NCI-H2107 treated with DMSO at 0.1 percent for 48 hours (cell line): ENCODE measurements around the gene NCLN.
"Not testable (repeated sequence)": the region's sequence is repeated elsewhere in the genome, so short reads cannot be mapped to it uniquely, and the experiment has no call there.

Experiments
- DNase-seq: peaks from one replicate; lab custom pipeline; 2025; ENCODE audit not compliant: unreplicated experiment; lab: John Stamatoyannopoulos, UW

NCLN gene

DNA sequence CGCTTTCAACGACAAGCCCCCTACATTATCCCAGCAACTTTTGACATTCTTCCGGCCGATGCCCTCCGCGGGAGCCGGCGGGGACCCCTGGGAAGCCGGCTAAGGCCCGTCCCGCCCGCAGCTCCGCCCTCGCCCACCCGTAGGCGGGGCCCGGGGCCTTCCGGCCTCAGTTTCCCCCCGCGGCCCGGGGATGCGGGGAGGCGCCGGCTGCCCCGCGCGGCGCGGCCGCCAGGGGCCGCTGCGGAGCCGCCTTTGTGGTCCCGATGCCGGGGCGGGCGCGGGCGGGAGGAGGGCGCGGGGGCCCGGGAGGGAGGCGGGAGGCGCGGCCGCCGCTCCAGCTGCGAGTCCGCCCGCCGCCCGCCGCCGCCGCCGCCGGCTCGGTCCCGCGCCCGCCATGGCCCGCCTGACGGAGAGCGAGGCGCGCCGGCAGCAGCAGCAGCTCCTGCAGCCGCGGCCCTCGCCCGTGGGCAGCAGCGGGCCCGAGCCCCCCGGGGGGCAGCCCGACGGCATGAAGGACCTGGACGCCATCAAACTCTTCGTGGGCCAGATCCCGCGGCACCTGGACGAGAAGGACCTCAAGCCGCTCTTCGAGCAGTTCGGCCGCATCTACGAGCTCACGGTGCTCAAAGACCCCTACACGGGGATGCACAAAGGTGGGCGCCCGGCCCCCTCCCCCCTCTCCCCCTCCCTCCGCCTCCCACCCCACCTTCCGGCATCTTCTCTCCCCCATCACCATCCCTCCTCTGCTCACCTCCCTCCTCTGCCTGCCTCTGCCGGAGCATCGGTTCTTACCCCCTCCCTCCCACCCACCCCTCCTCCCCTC, 38.8 kb downstream of the NCLN start, which contains the start of gene CELF5:
CELF5 (plus strand) TSS at position 316 of the 823 bp plus-strand sequence; CDS start at position 395, 79 bp downstream.
- DNase-seq = no peak

DNA sequence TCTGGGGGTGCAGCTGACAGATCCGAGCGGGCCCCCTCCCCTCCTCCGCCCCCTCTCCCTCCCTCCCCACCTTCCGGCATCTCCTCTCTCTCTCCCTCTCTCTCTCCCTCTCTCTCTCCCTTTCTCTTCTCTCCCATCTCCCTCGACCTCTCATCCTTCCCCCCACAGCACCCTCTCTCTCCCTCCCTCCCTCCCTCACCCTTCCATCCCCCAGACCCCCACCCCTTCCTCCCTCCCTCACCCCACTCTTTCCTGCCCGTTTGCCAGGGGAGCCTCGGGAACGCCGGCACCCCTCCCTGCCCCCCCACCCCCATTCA, 39.4 kb downstream of the NCLN start:
- DNase-seq = no peak

DNA sequence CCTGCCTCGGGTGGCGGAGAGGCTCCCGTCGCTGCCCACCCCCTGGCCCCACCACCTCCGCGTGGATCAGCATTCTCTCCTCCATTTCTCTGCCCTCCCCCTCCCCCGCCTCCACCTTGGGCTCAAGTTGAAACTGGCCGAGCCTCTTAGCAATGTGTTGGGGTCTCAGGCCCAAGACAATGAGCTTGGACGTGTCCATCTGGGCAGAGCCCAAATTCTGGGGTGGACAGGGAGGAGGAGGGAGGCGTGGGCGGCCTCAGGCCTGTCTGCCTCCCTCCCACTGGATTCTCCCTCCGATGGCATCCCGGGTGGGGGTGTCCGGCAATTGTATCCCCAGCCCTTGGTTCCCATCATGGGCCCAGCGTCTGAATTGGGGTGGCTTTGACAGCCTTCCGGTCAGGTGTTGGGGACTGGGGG, 40.0 kb downstream of the NCLN start:
- DNase-seq = no peak

DNA sequence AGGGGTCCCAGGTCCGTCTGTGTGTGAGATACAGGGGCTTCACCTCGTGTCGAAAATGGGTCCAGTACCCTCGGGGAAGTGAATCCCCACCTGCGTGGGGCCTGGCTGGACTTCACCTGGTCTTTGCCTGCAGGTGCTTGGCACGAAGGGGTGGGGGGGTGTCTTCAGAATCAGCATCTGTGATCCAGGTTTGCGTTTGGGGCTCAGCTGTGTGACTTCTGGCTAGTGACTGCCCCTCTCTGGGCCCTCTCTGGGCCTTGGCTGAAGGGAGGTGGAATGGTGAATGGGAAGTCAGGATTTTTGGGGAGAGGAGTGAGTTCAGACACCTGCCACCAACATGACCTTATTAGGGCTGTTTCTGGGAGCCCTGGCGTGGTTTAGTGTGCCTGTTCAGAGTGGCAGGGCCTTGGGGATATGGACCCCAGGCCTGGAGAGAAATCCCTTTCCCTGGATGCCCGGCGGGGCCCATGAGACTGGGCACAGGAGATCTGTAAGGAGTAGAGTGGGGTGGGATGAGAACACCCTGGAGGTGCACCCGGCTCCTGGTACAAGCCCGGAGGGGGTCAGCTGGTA, 41.4 kb downstream of the NCLN start:
- no peak for DNase-seq

DNA sequence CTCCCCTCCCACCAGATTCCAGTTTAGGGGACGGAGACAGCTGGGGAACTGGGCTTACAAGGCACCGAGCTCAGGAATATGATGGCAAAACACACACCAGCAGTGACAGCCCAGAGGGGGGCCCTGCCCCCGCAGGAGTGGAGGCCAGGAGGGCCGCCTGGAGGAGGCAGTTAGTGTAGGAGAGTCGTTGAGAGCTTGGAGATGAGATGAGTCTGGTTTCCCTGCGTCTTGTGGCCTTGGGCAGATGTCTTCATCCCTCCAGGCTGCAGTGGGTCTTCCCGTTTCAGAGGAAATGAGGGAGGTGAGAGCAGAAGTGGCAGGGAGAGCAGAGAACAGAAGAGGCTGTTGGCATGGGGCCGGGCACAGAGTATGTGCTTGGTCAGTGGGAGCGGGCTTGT, 43.6 kb downstream of the NCLN start:
- DNase-seq = no peak

DNA sequence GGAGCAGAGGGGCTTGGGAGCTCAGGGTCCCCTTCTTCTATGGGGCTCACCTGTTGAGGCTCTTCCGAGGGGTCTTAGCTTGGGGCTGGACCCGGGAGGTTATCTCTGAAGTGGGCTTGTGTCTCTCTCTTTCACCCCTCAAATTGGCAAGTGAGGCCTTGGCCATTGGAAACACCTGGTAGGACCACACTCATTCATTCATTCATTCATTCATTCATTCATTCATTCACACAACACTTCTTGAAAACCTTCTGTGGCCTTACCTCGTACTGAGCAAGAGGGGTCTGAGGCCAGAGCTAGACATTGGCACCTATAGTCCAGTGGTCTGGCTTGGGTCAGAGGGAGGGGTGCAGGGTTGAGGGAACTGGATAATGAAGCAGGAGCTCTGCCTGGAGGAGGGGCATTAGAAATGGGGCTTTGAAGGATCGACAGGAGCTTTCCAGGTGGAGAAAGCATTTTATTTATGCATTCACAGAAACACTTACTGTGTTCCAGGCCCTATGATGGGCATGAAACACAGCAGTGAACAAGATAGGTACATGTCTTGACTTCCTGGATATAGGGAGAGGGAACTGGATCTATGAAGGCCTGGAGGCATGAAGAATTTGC, 44.3 kb downstream of the NCLN start:
- no peak for DNase-seq

DNA sequence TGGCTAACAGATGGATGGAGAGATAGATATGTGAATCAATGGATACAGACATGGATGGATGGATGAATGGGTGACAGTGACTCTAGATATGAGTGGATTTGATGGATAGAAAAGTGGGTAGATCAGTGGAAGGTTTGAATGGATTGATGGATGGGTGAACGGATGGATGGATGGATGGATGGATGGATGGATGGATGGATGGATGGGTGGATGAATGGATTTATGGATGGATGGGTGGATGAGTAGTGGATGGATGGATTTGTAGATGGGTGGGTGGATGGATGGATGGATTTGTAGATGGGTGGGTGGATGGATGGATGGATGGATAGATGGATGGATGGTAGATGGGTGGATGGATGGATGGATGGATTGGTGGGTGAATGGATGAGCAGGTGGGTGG, 45.6 kb downstream of the NCLN start:
- DNase-seq = no peak

DNA sequence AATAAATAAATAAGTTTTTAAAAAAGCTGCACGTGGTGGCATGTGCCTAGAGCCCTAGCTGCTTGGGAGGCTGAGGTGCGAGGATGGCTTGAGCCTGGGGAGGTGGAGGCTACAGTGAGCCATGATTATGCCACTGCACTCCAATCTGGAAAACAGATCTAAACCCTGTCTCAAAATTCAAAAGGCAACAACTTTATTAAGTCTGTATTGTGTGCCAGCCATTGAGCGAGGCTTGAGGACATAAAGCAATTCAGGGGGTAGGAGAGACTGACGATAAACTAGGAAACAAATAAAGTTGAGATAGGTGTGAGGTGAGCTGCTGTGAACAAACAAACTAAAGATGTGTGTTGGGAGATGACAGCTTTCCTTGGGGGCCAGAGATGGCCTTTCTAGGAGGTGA, 47.4 kb downstream of the NCLN start:
- DNase-seq = no peak

DNA sequence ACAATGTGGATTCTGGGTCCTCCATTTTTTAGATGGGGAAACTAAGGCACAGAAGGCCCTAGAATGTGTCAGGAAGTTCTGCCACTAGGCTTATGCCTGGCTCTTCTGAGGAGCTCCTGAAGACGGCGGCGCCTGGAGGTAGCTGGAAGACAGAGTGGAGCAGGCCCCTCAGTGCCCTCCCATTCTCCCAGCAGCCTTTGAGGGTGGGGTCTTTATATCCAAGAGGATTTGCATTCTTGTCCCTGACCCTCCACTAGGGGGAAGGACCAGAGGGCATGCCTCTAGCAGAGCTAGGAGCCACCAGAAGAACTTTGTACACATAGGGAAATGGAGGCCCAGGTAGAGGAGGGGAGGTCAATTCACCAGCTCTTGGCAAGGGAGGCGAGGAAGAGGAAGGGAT, 48.1 kb downstream of the NCLN start:
- DNase-seq = no peak

DNA sequence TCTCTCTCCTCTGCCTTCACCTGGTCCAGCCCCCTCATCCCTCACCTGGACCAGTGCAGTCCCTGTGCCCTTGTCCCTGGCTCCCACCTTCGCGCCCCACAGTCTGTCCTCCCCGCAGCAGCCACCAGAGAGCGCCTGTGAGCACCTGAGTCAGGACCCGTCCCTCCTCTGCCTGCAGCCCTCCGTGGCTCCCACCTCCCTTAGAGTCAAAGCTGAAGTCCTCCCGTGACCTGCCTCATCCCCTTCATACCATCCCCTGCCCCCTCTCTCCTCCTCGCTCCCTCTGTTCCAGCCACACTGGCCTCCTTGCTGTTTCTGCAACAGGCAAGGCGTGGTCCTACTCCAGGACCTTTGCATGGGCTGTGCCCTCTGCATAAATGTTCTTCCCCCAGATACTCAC, 49.1 kb downstream of the NCLN start:
- DNase-seq = no peak

DNA sequence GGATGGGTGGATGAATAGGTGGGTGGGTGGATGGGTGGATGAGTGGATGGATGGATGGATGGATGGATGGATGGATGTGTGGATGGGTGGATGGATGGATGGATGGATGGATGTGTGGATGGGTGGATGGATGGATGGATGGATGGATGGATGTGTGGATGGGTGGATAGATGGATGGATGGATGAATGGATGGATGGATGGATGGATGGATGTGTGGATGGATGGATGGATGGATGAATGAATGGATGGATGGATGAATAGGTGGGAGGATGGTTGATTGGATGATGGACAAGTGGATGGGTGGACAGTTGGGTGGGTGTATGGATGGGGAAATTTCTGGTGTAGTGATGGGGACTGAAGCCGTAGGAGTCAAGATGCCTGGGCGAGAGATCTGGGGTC, 49.9 kb downstream of the NCLN start:
- not testable (repeated sequence) for DNase-seq

DNA sequence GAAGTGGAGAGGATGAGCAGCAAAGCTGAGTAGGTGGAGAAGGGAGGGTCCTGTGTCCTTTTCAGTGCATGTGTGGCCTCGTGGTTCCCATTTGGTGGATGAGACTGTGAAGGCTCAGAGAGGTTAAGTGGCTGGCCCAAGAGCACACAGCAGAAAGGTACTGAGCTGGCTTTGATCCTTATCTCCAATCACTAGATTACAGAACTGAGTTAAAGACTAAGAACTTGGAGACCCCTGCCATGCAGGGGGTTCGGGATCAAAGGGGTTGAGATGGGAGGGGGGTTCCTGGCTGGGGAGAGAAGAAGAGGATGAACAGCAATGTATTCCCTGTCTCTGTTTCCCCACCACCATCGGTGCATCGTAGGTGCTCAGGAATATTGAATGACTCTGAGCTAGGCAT, 50.5 kb downstream of the NCLN start:
- DNase-seq = no peak

DNA sequence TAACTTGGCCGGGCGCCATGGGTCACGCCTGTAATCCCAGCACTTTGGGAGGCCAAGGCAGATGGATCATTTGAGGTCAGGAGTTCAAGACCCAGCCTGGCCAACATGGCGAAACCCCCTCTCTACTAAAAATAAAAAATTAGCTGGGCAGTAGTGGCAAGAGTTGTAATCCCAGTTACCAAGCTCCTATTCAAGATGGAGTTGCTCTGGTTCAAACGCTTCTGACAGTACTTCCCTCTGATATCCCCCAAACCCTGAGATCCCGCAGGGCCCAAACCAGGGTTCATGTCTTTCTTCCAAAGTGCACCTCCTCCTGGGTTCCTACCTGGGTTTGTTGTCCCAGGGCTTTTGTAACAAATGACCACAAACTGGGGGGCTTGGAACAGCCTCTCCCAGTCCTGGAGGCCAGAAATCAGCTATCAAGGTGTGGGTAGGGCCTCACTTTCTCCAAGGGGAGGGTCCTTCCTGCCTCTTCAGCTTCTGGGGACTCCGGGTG, 52.4 kb downstream of the NCLN start:
- DNase-seq = no peak

DNA sequence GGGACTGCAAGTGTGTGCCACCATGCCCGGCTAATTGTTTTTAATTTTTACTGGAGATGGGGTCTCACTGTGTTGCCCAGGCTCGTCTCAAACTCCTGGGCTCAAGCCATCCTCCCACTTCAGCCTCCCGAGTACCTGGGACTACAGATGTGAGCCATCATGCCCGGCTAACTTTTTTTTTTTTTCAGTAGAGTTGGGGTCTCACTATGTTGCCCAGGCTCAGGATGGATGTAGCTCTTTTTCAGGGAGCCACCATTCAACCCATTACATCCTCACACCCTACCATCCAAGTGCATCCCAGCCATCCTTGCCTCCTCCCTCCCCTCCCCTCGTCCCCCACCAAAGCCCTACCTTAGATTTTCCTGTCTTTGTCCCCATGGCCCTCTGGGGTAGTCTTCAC, 53.6 kb downstream of the NCLN start:
- DNase-seq = no peak

DNA sequence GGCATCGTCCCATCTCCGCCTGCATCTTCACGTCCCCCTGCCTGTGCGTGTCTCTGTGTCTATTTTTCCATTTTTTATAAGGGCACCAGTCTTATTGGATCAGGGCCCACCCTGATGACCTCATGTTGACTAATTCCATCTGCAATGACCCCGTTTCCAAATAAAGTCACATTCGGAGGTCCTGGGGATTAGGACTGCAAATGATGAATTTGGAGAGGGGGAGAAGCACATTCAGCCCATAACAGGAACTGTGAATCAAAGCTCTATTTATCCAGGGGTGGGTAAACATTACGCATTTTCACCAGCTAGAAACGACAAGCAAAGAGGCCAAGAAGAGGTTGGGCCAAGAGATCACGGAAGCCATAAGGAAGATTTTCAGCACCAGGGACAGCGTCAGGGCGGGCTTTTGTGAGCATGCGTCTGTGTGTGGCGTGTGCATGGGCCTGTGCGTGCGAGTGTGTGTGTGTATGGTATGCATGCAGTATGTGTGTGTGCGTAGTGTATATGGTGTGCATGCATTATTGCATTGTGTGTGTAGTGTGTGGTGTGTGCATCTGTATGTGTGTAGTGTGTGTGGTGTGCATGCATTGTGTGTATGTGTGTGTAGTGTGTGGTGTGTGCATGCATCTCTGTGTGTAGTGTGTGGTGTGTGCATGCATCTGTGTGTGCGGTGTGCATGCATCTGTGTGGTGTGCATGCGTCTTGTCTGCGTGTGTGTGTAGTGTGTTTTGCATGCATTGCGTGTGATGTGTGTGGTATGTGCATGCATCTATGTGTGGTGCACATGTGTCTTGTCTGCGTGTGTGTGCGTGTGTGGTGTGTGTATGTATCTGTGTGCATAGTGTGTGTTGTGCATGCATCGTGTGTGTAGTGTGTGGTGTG, 58.3 kb downstream of the NCLN start:
- DNase-seq = no peak

DNA sequence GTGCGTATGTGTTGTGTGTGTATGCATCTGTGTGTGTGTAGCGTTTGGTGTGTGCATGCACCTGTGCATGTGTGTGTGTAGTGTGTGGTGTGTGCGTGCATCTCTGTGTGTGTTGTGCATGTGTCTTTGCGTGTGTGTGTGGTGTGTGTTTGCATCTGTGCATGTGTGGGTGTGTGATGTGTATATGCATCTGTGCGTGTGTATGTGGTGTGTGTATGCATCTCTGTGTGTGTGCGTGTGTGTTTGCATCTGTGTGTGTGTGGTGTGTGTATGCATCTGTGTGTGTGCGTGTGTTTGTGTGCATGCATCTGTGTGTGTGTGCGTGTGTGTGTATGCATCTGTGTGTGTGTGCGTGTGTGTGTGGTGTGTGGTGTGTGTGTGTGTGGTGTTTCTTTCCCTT, 59.3 kb downstream of the NCLN start:
- DNase-seq = no peak

DNA sequence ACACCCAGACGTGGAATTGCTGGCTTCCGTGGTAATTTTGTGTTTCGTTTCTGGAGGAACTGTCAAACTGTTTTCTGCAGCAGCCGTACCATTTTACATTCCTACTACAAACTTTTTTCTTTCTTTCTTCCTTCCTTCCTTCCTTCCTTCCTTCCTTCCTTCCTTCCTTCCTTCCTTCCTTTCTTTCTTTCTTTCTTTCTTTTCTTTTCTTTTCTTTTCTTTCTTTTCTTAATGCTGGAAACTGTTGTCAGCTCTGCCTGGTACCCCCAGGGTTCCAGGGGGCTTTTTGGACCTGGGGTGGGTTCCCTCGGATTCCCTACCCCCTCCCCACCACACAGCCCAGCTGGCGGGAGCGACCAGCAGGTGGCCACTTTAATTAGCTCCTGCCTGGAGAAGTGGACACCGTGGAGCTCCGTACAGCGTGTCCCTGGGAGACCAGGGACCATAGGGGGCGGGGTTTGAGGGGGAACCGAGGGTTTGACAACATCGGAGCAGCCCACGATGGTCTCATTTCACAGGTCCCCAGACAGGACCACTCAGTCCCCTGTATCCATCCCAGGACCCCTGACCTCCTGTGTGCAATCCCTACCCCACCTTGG, 63.1 kb downstream of the NCLN start:
- no peak for DNase-seq

DNA sequence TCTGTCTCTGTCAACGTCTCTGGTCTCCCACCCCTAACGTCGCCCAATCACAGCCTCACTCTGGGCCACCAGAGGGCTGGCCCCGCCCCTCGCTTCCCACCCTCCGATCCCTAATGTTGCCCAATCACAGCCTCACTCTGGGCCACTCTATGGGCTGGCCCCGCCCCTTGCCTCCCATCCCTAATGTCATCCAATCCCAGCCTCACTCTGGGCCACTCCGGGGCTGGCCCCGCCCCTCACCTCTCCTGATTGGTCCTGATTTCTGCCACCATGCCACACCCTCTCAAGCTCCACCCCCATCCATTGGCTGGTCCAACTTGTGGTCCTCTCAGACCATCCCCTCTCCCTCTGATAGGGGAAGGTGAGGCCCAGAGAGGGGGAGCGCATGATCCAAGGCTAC, 63.7 kb downstream of the NCLN start:
- DNase-seq = no peak

DNA sequence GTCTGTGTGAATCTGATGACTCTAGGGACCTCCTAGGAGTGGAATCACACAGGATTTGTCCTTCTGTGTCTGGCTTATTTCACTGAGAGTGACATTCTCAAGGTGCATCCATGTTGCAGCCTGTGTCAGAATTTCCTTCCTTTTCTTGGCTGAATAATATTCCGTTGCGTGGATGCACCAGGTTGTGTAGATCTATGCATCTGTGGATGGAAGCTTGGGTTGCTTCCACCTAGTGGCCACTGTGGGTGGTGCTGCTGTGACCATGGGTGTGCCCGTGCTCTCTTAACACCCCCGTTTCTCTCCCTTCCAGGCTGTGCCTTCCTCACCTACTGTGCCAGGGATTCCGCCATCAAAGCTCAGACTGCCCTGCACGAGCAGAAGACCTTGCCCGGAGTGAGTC, 64.9 kb downstream of the NCLN start:
- no peak for DNase-seq

DNA sequence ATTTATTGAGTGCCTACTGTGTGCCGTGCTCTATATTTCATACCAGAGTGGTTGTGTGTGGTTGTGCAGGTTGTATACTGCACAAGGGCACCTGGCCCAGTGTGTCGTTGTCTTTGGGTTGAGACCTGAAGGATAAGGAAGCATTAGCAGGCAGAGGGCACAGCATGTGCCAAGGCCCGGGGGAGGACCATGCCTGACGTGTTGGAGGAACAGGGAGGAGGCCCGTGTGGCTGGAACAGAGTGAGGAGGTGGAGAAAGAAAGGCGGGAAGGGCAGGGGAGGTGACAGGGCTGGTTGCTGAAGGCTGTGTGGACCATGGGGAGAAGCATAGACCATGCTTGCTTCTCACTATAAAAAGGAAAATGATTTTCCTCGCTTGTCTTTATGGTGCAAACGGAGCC, 65.5 kb downstream of the NCLN start:
- DNase-seq = no peak

DNA sequence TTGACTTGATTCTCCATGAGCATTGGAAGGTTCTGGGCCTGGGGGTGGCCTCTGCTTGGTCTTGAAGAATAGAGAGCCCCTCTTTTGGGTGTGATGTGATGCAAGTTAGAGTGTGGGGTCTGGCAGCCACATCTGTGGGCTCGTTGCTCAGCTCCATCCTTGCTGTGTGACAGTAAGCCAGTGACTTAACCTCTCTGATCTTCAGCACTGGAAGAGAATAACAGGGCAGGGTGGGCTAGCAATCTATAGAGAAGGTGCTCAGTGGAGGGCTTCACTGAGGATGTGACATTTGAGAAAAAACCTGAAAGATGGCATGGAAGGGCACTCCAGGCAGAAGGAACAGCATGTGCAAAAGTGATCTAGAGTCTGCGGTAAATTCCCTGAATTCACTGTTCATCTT, 66.9 kb downstream of the NCLN start:
- DNase-seq = no peak
